ENCODE measurements around the gene FOXO6. TPM values are rescaled to one million over a fixed set of nuclear protein-coding genes. Genes with fewer than 3 reads are reported as not detected.

The FOXO6 gene
- total RNA-seq, 1 experiment from 2014 or later: 0.59 TPM

GRCh38 chr1:41327383-41327999 lies 33.7 kb upstream of the FOXO6 start:
- no peak overlapping the region for H3K27ac Mint-ChIP-seq (ENCODE audit: unreplicated experiment)
- H3K9me3 Mint-ChIP-seq (ENCODE audit: unreplicated experiment): no peaks in the 10 kb centered on the region
- no peak for DNase-seq
- no peaks in the 10 kb centered on the region for H3K36me3 Mint-ChIP-seq (ENCODE audit: insufficient read depth, unreplicated experiment)
- no peak overlapping the region for H3K4me3 ChIP-seq (ENCODE audit: low read depth, low read length)
- POLR2A ChIA-PET: no interaction called here
- no peaks in the 10 kb centered on the region for H3K27me3 Mint-ChIP-seq (ENCODE audit: insufficient read depth, unreplicated experiment)
- H3K4me3 Mint-ChIP-seq (ENCODE audit: unreplicated experiment): no peak overlapping the region
- no peaks in the 10 kb centered on the region for H3K27me3 ChIP-seq (replicated peaks; ENCODE audit: control insufficient read depth, insufficient read depth, low read length)
- TF ChIP-seq CTCF (IDR thresholded peaks at IDR 0.05; ENCODE audit: insufficient read depth in 1 of 2, low read depth in 1 of 2, low read length in 1 of 2, severe bottlenecking in 1 of 2, unreplicated experiment in 1 of 2): no peak
- BruUV-seq (replicated peaks): no TSS peak
- intact Hi-C loops (cut with micrococcal nuclease; ENCODE audit: unreplicated experiment): no loop called here
- H3K36me3 ChIP-seq (ENCODE audit: control insufficient read depth, insufficient read depth, low read length): no peaks in the 10 kb centered on the region
- no peaks in the 10 kb centered on the region for H3K4me1 ChIP-seq
- H3K9me3 ChIP-seq: no peaks in the 10 kb centered on the region
- CTCF ChIA-PET: no interaction called here
- no peaks in the 10 kb centered on the region for H3K4me1 Mint-ChIP-seq (ENCODE audit: low read depth, unreplicated experiment)

- no peak for TF ChIP-seq CTCF (IDR thresholded peaks at IDR 0.05; ENCODE audit: insufficient read depth in 1 of 2, low read depth in 1 of 2, low read length in 1 of 2, severe bottlenecking in 1 of 2, unreplicated experiment in 1 of 2)
- BruUV-seq (replicated peaks): no TSS peak
- CTCF ChIA-PET: no interaction called here
- POLR2A ChIA-PET: no interaction called here
- H3K9me3 ChIP-seq: no peaks in the 10 kb centered on the region
- H3K27ac Mint-ChIP-seq (ENCODE audit: unreplicated experiment): no peak overlapping the region
- H3K4me3 Mint-ChIP-seq (ENCODE audit: unreplicated experiment): no peak overlapping the region
- H3K4me1 Mint-ChIP-seq (ENCODE audit: low read depth, unreplicated experiment): no peaks in the 10 kb centered on the region
- H3K4me1 ChIP-seq: no peaks in the 10 kb centered on the region
- H3K27me3 ChIP-seq (replicated peaks; ENCODE audit: control insufficient read depth, insufficient read depth, low read length): no peaks in the 10 kb centered on the region
- no peaks in the 10 kb centered on the region for H3K27me3 Mint-ChIP-seq (ENCODE audit: insufficient read depth, unreplicated experiment)
- intact Hi-C loops (cut with micrococcal nuclease; ENCODE audit: unreplicated experiment): no loop called here
- no peak overlapping the region for H3K4me3 ChIP-seq (ENCODE audit: low read depth, low read length)
- DNase-seq: no peak
- H3K36me3 Mint-ChIP-seq (ENCODE audit: insufficient read depth, unreplicated experiment): no peaks in the 10 kb centered on the region
- no peaks in the 10 kb centered on the region for H3K36me3 ChIP-seq (ENCODE audit: control insufficient read depth, insufficient read depth, low read length)
- H3K9me3 Mint-ChIP-seq (ENCODE audit: unreplicated experiment): no peaks in the 10 kb centered on the region
These were observed 33.1 kb upstream of the FOXO6 start for GRCh38 chr1:41328001-41328615.

GRCh38 chr1:41328780-41329640 lies 32.2 kb upstream of the FOXO6 start:
- no peak overlapping the region for H3K4me3 ChIP-seq (ENCODE audit: low read depth, low read length)
- TF ChIP-seq CTCF (IDR thresholded peaks at IDR 0.05; ENCODE audit: insufficient read depth in 1 of 2, low read depth in 1 of 2, low read length in 1 of 2, severe bottlenecking in 1 of 2, unreplicated experiment in 1 of 2): no peak
- CTCF ChIA-PET: interaction anchor here (0.5 kb wide), 1 partner anchor 92 kb away, joined by 6 read pairs; no protein-coding TSS in a partner anchor
- Mint-ChIP-seq H3K4me3 (ENCODE audit: unreplicated experiment) (no peak overlapping the region), H3K4me1 (ENCODE audit: low read depth, unreplicated experiment) (no peaks in the 10 kb centered on the region), H3K9me3 (ENCODE audit: unreplicated experiment) (no peaks in the 10 kb centered on the region), H3K27me3 (ENCODE audit: insufficient read depth, unreplicated experiment) (no peaks in the 10 kb centered on the region), H3K36me3 (ENCODE audit: insufficient read depth, unreplicated experiment) (no peaks in the 10 kb centered on the region), H3K27ac (ENCODE audit: unreplicated experiment) (no peak overlapping the region)
- H3K36me3 ChIP-seq (ENCODE audit: control insufficient read depth, insufficient read depth, low read length): no peaks in the 10 kb centered on the region
- H3K4me1 ChIP-seq: no peaks in the 10 kb centered on the region
- POLR2A ChIA-PET: no interaction called here
- DNase-seq: no peak
- no TSS peak for BruUV-seq (replicated peaks)
- intact Hi-C loops (cut with micrococcal nuclease; ENCODE audit: unreplicated experiment): no loop called here
- no peaks in the 10 kb centered on the region for H3K9me3 ChIP-seq
- no peaks in the 10 kb centered on the region for H3K27me3 ChIP-seq (replicated peaks; ENCODE audit: control insufficient read depth, insufficient read depth, low read length)
